HG02852 (cell line): Measurements from ENCODE around the gene HOXD3.

Experiments
- ATAC-seq: cut with Tn5 transposase; IDR thresholded peaks from one replicate; pipeline ENCODE4 v1.9.1; 2021; ENCODE audit warnings: mild to moderate bottlenecking, moderate library complexity; ENCODE audit not compliant: unreplicated experiment

The HOXD3 gene

DNA sequence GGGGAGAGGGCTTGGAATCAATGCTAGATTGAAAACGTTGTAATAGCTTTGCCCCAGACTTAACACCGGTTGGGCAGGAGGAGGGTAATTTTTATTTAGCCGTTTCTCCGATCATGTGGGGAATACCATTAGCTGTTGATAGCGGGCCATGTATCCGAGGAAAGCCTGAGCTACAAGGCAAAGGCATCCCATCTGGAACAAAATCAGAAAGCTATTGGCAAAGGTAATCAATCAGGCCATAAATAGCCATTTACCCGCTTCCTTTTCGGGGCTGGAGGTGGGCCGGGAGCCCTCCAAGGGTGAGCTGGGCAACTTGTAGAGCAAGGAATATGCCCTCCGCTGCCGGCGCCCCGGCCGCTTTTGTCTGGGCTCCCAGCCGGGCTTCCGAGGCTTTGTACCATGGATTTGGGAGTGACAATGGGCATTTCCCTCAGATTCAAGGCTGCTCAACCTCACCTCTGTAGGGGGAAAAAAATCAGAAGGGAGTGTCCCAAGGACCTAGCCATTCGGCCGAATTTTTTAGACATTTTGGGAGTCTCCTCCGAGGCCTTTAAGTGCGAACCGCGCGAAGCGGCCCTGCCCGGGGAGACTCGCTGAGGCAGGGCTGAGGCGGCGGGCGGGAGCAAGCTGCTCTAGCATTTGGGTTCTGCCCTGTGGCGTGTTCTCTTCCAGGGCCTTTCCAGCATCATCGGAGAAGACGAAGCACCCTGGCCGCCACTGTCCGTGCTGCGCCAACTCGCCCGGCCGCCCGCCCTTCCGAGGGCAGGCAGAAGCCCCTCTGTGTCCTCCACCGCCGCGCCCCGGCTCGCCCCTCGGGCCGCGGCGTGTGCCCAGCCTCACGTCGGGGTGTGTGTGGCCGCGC lies 35.7 kb upstream of the HOXD3 start:
- ATAC-seq = no peak

DNA sequence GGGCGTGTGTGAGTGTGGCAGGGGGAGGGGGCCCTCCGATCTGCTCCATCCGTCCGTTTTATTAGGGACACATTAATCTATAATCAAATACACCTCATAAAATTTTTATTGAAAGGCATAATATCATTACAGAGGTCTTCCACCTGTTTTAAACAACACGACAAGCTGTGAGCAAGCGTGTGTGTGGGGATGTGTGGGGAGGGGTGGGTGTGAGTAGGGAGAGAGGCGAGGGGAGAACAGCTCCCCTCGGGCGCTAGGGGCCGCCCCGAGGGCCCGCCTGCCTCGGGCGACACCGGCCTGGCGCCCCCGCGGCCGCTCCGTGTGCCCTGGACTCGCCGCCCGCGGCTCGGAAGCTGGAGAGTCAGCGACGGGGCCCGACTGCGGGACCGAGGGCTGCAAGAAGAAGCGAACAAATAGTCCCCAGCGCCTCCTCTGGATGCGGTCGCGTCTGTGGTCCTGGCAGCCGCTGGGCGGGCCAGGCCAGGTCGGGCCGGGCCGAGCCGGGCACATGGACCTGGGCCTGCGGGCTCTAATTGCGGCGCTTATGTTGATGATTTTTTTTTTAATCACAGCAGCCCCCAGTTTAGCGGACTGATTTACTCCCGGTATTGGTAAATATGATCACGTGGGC lies 34.9 kb upstream of the HOXD3 start:
- ATAC-seq = no peak

DNA sequence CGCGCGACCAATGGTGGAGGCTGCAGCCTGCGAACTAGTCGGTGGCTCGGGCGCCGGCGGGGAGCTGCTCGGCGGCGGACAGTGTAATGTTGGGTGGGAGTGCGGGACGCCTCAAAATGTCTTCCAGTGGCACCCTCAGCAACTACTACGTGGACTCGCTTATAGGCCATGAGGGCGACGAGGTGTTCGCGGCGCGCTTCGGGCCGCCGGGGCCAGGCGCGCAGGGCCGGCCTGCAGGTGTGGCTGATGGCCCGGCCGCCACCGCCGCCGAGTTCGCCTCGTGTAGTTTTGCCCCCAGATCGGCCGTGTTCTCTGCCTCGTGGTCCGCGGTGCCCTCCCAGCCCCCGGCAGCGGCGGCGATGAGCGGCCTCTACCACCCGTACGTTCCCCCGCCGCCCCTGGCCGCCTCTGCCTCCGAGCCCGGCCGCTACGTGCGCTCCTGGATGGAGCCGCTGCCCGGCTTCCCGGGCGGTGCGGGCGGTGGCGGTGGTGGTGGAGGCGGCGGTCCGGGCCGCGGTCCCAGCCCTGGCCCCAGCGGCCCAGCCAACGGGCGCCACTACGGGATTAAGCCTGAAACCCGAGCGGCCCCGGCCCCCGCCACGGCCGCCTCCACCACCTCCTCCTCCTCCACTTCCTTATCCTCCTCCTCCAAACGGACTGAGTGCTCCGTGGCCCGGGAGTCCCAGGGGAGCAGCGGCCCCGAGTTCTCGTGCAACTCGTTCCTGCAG lies 34.3 kb upstream of the HOXD3 start, which contains the start of gene HOXD9:
Gene HOXD9, plus strand, starts transcription at position 37 of the 728 bp plus-strand sequence. Its CDS starts 50 bp downstream, at position 87.
- ATAC-seq = no peak

DNA sequence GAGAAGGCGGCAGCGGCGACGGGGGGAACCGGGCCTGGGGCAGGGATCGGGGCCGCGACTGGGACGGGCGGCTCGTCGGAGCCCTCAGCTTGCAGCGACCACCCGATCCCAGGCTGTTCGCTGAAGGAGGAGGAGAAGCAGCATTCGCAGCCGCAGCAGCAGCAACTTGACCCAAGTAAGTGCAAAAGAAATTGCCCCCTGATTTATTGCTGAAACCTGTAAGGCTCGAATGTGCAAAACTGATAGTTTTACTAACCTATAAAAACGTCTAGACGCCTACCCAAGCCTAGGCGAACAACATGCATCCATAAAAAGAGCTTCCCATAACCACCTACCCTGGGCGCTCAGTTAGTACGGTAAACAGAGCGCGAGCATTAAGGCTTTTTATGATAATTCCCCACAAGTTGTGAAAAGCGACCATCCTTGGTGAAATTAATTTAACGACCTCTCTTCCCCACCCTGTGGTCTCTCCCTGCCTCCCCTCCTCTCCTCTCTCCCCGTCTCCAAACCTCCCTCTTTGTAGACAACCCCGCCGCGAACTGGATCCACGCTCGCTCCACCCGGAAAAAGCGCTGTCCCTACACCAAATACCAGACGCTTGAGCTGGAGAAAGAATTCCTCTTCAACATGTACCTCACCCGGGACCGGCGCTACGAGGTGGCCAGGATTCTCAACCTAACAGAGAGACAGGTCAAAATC lies 33.5 kb upstream of the HOXD3 start:
- no peak for ATAC-seq

DNA sequence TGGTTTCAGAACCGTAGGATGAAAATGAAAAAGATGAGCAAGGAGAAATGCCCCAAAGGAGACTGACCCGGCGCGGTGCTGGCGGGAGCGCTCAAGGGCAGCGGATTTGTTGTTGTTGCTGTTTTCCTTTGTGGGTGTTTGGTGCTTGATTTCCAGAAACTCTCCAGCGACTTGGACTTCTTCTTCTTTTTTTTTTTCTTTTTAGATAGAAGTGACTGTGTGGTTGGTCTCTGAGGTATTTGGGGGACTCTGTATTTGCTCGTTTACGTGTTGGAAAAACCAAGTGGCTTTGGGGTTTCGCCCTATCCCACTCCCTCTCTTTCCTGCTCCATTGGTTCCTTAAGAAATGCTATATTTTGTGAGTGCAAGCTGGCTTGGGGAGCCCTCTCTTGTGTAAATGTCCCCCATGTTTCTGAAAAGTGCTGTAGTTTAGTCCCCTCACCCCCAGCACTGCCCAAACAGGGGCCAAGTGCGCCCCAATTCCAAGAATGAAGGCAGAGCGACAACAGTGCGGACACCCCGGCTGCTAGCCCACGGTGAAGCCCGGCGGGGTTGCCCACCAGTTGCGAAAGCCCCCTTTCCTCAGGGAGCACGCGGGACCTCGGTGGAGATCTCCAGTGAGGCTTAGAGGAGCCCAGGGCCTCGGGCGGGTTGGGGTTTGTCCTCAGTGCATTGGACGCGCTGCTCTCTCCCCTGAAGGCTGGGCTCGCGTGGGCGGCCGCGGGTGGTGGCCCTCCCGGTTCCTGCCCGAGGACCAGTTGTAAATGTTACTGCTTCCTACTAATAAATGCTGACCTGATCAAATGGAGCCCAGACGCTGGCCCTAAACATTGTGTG lies 32.8 kb upstream of the HOXD3 start:
- ATAC-seq = no peak

DNA sequence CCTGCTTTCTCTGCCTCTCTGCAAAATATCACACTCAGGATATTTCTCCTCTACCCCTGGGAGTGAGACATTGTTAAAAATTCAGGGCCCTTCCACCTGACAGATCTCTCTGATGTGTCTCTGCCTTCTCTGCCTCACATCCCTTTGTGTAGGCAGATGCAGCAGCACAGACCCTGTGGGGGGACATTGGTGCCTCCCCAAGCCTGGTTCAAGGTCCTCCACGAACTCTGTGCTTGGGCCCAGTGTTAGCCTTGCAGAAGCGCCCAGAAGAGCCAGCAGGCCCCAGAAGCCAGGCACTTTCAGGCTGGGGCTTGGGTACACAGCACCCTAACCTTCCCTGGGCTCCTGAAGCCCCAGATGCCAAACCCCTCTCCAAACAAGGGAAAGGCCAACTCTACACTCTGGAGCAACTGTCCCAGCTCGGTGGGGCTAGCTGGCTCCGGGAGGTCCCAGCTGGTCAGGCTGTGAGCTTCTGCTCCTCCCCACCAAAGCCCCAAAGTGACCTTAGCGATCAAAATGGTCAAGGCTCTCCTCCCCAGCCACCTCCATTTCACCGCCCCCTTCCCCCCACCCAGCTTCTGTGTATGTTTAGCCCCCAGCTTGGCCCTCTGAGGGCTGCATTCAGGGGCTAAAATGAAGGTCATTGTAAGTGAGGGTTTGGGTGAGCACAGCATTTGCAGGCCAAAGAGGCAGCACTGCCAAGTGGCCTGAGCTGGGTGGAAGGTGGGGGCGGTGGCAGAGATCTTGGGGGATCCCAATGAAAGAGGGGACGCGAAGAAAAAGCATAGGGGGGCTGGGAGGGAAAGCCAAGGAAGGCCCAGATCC lies 31.9 kb upstream of the HOXD3 start:
- no peak for ATAC-seq

DNA sequence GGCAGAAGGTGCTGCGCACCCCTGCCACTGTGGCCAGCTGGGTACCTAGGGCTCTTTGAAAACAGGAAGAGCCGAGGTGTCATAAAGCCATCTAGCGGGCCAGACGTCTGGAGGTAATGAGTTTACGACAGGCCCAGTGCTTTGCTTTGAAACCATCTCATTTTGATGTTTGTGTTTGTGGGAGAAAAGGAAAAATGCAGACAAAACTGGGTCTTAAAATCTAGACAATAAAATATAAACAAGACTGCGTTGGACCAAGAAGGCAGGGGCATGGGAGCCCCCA lies 31.4 kb upstream of the HOXD3 start:
- no peak for ATAC-seq

DNA sequence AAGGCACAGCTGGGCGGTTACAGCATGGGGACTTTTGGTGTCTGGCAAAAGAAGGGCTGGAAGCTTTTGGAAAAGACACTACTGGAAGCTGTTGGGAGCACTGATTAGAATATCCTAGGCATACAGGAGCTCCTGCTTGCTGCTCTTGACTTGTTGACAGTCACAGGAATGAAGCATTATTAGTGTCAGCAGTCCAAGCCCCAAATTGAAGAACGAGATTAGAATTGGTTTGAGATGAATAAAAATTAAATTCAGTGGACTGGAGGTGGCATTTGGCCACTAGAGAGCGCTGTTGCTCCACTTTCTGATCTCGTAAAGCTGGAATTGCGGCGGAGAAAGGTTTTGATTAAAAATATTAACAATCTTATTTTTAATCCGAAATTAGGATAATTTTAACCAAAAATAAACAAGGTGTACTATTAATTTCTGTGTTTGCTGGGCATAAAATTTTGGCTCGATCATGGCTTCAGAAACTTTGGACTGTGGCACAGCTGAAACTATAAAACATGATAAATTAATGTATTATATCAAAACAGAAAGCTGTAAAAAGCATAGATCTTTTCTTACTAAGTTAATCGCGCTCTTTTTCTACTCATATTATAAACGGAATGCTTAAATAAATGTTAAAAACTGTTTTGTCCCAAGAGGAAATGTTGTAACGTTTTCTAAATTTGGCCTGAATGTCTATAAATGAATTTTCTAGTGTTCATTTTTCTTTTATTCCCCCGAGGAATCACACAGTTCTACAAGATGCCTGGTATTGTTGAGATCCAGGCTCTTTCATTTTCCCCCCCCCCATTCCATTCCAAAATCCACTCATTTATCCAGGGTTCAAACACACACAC lies 30.0 kb upstream of the HOXD3 start:
- ATAC-seq = no peak

DNA sequence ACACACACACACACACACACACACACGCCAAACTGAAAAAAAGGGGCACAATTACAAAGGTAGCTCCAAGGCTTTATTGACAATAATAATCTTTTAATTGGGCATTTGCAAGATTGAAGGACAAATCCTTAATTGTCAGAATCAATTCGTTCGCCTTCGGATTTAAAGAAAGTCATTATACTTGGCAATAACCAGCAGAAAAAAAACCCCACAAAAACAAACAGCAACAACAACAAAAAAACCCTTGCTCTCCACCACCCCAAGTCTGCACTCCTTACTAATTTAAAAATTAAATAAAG lies 29.4 kb upstream of the HOXD3 start:
- no peak for ATAC-seq

DNA sequence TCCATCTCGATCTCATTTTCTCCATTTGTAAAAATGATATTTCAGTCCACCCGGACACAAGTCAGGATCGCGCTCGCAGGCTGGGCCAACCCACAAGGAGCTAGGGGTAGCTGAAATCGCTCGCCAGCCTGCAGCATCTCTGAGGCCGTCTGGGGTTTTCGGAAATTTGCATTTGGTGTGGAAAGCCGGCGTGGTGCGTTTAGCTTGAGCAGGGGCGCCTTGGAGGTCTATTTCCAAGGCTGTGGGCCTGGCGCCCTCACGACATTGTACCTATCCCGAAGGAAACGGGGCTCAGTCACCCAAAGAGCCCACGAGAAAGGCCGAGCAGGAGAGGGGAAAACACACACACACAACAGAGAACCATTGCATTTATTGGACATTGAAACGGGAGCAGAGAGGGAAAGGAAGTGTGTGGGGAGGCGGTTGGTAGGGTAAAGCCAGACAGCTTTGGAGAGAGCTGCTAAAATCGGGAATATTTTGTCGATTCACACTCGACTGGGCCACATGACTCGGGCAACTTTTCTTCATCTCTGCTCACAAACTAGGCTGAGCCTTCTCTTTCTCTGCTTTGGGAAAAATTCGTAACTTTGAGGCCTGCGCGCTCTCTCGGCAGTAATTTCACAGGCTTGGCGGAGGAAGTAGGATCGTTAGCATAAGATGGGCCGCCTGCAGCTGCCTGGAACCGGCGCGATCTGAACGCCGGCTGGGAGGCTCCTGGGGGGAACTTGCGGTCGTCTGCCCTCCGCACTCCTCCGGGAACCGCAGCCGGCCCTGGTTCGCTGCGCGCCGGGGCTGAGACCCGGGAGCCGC lies 28.7 kb upstream of the HOXD3 start:
- ATAC-seq = no peak

DNA sequence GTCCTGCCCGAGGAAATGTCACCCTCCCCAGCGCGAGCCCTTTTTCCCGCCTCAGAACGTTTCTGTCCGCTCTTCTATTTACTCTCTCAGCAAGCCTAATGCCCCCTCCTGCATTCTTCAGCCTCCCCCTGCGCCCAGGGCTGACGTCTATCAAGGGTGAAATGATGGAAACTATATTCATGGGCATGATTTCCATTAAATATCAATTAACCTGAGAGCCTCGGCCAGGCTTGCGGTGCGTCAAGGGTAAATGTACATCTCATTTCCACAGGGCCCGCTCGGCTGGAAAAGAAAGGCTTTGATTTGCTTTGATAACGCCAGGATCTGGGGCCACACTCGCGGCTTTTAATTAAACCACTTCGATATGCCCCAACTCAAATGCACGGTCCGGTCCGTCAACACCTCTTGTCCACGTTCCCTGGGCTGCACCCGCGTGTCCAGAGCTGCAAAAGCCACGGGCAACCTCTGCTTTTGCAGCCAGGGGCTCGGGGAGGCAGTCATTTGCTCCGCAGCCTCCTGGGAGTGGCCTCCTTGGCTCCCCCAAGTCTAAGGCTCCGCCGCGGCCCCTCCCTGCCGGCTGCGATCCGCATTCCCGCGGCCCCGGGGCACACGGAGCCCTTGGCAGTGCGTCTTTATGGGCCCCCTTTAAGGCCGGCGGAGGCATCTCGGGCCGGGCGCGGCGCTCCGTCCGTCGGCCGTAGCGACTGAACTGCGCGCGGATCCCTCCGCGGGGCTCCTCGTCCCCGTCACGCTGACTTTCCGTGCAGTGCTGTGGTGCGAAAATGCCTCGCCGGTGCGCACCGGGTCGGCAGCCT lies 27.9 kb upstream of the HOXD3 start, which contains the start of gene HOXD8:
Gene HOXD8, plus strand, starts transcription at position 724 of the 815 bp plus-strand sequence. CDS start 662 bp downstream, outside the sequence.
- no peak for ATAC-seq

DNA sequence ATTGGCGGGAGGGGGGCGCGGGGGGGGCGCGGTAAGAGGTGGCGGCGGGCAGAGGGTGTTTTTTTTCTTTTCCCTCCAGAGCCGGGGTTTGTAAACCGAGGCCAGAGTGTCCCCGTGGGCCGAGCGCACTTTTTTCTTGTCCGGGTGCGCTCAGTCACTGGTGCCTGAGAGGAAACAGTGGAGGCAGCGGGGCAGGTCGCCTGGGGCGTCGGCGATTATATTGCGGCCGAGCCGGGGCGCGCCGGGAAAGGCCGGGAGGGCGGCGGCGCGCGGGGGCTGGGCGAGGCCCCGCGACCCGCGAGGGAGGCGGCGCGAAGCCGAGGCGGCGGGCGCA lies 27.3 kb upstream of the HOXD3 start:
- ATAC-seq = no peak

DNA sequence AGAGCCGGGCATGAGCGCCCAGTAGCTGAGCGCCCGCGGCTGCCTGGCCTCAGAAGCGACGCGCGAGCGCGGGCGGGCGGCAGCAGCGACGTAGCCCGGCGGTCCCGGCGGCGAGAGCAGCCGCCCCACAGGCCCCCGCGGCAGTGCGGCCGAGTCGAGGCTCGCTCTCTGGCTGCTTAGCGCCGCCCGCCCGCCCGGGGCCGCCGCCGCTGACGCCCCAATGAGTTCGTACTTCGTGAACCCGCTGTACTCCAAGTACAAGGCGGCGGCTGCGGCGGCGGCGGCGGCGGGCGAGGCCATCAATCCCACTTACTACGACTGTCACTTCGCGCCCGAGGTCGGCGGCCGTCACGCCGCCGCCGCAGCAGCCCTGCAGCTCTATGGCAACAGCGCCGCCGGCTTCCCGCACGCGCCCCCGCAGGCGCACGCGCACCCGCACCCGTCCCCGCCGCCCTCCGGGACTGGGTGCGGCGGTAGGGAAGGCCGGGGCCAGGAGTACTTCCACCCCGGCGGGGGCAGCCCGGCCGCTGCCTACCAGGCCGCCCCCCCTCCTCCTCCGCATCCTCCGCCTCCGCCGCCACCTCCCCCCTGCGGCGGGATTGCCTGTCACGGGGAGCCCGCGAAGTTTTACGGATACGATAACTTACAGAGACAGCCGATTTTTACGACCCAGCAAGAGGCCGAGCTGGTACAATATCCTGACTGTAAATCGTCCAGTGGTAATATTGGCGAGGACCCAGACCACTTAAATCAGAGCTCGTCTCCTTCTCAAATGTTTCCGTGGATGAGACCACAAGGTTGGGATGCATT lies 26.8 kb upstream of the HOXD3 start:
- no peak for ATAC-seq

DNA sequence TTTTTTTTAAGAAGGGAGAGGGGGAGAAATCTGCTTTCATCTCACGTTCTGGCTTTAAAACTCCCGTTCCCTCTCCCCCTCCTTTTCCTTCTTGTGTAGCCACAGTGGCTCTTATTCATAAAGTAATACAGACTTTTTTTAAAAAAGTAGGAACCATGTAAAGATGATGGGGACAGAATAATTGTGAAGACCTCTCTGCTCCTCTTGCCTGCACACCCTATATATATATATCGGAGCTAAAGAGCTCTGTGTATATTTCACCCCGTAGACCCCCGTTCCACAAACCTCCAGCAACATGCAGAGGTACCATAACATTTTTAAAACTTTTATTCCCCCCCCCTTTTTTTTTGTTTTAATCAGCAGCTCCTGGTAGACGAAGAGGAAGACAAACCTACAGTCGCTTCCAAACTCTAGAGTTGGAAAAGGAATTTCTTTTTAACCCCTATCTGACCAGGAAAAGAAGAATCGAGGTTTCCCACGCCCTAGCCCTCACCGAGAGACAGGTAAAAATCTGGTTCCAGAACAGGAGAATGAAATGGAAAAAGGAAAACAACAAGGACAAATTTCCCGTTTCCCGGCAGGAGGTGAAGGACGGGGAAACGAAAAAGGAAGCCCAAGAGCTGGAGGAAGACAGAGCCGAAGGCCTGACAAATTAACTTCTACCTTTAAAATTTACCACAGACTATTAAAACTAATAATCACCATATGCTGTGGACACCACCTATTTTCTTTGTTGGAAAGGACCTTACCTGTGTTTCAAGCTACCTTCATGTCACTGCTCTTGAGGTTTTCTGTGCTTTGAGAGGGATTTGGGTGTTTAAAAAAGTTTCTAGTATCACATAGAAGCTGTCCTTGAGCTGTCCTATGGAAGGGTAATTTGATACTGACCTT lies 25.9 kb upstream of the HOXD3 start:
- no peak for ATAC-seq

DNA sequence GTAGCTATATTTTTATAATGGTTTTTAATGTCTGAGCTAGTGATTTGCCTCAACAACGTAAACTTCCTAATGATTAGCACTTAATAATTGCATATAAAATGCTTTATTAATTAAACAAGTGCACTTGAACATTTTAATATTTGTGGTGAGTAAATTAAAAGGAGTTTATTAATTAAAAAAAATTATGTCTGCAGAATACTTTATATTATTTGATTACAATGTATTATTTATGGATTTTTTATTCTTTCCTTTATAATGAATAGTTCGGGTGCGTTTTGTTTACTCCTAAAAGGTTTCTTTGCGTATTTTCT lies 25.3 kb upstream of the HOXD3 start:
- no peak for ATAC-seq
